GM12878 (cell line): Measurements from ENCODE around the gene SCYL1. TPM values are rescaled to one million over a fixed set of nuclear protein-coding genes. Genes with fewer than 3 reads are reported as not detected.

ENCODE experiments used
- ATAC-seq: fragments of 200-7000 bp; cut with Tn5 transposase; 3 replicates; pipeline ENCODE4 v1.9.1; 2020; ENCODE audit warnings: mild to moderate bottlenecking, moderate library complexity
- BruUV-seq: library from RNA; stranded (reverse); fragments of 400-500 nt; replicated peaks from 2 replicates; lab custom pipeline; 2021; lab: Mats Ljungman, UMichigan
- CTCF ChIA-PET: fragments of 300-600 bp; sonication (Branson Sonifier 250); formaldehyde crosslinking; extraction: SDS; loops from one replicate; lab custom pipeline; 2021; ENCODE audit warnings: inconsistent platforms; lab: Yijun Ruan, JAX
- POLR2A ChIA-PET: fragments of 350-600 bp; formaldehyde crosslinking; extraction: SDS; loops from one replicate; lab custom pipeline; 2021; ENCODE audit warnings: inconsistent platforms; lab: Charles Lee
- RAD21 ChIA-PET: fragments of 300-600 bp; sonication (Branson Sonifier 250); formaldehyde crosslinking; loops from one replicate; lab custom pipeline; 2023; ENCODE audit warnings: antibody characterized with exemption; ENCODE audit not compliant: unreplicated experiment; lab: Charles Lee
- SMC1A ChIA-PET: fragments of 300-600 bp; sonication (Branson Sonifier 250); formaldehyde crosslinking; loops from one replicate; lab custom pipeline; 2023; ENCODE audit not compliant: unreplicated experiment, uncharacterized antibody; lab: Charles Lee
- DNase-seq: peaks from one replicate; pipeline ENCODE4 v3.0.0-alpha.2; 2011; ENCODE audit warnings: low read depth, low spot score
- FAIRE-seq: peaks from 3 replicates; lab custom pipeline; 2011; peaks lifted over from hg19 to GRCh38; lab: Jason Lieb, UNC
- H2AFZ ChIP-seq: 2 replicates; pipeline ENCODE4 v1.6.0; 2011; ENCODE audit warnings: low read depth, low read length, control low read depth; ENCODE audit not compliant: control insufficient read depth
- H3K27ac ChIP-seq: 2 replicates; pipeline ENCODE4 v1.5.1; 2011; ENCODE audit warnings: control low read depth; ENCODE audit not compliant: control insufficient read depth, insufficient read depth
- H3K27me3 ChIP-seq, 2 experiments: replicated peaks in 1 of 2; 2 replicates each; pipeline versions ENCODE4 v1.6.0 to v1.6.1; 2011; ENCODE audit warnings: low read length in 1 of 2; ENCODE audit not compliant: control insufficient read depth in 2 of 2, insufficient read depth in 2 of 2
- H3K36me3 ChIP-seq, 2 experiments: 2 replicates each; pipeline ENCODE4 v1.5.1; 2011; ENCODE audit warnings: low read length in 1 of 2; ENCODE audit not compliant: control insufficient read depth in 2 of 2, insufficient read depth in 2 of 2
- H3K4me1 ChIP-seq: 2 replicates; pipeline ENCODE4 v1.6.1; 2011; ENCODE audit warnings: mild to moderate bottlenecking, low read length, moderate library complexity, mixed read lengths; ENCODE audit not compliant: control insufficient read depth, insufficient read depth
- H3K4me2 ChIP-seq: 2 replicates; pipeline ENCODE4 v1.6.0; 2011; ENCODE audit warnings: control low read depth; ENCODE audit not compliant: control insufficient read depth, insufficient read depth
- H3K4me3 ChIP-seq: fragments of 200-600 bp; sonication (generic); 2 replicates; pipeline ENCODE4 v1.5.1; 2016
- H3K79me2 ChIP-seq: 2 replicates; pipeline ENCODE4 v1.6.0; 2011; ENCODE audit warnings: low read length; ENCODE audit not compliant: control insufficient read depth, insufficient read depth
- H3K9ac ChIP-seq: 2 replicates; pipeline ENCODE4 v1.8.0; 2011; ENCODE audit warnings: low read length, control low read depth, mixed read lengths; ENCODE audit not compliant: control insufficient read depth, insufficient read depth
- H3K9me3 ChIP-seq: replicated peaks from 3 replicates; pipeline ENCODE4 v1.5.1; 2011; ENCODE audit warnings: mild to moderate bottlenecking, low read length; ENCODE audit not compliant: control insufficient read depth, insufficient read depth
- H4K20me1 ChIP-seq: 2 replicates; pipeline ENCODE4 v1.6.0; 2011; ENCODE audit not compliant: control insufficient read depth, insufficient read depth
- CHD2 ChIP-seq: IDR thresholded peaks from 2 replicates; pipeline ENCODE4 v1.6.1; 2011; ENCODE audit warnings: low read depth, low read length, improper control_type of control experiment, borderline replicate concordance
- FOS ChIP-seq: IDR thresholded peaks from 3 replicates; pipeline ENCODE4 v1.6.1; 2011; ENCODE audit warnings: borderline replicate concordance; ENCODE audit not compliant: insufficient read length; ENCODE audit errors: extremely low read depth
- MLLT1 ChIP-seq: fragments of 450-650 bp; IDR thresholded peaks from 2 replicates; pipeline ENCODE4 v1.6.1; 2016; ENCODE audit warnings: mild to moderate bottlenecking
- MTA3 ChIP-seq: IDR thresholded peaks from 2 replicates; pipeline ENCODE4 v1.6.1; 2012; ENCODE audit warnings: low read length, inconsistent platforms, borderline replicate concordance
- NFXL1 ChIP-seq: fragments of 450-650 bp; IDR thresholded peaks from 2 replicates; pipeline ENCODE4 v1.6.1; 2017; ENCODE audit warnings: antibody characterized with exemption, mild to moderate bottlenecking, borderline replicate concordance
- NFYB ChIP-seq: IDR thresholded peaks from 2 replicates; pipeline ENCODE4 v1.6.1; 2011; ENCODE audit warnings: low read depth, mild to moderate bottlenecking, low read length, improper control_type of control experiment, moderate library complexity; ENCODE audit not compliant: insufficient read depth
- PAX5 ChIP-seq: IDR thresholded peaks from 2 replicates; pipeline ENCODE4 v1.6.1; 2011; ENCODE audit warnings: low read depth, low read length, borderline replicate concordance
- REST ChIP-seq: IDR thresholded peaks from 2 replicates; pipeline ENCODE4 v1.6.1; 2012; ENCODE audit warnings: mild to moderate bottlenecking, low read depth, low read length
- SIN3A ChIP-seq: IDR thresholded peaks from 2 replicates; pipeline ENCODE4 v1.6.1; 2012; ENCODE audit warnings: low read depth, low read length, improper control_type of control experiment
- SMARCA5 ChIP-seq: fragments of 450-650 bp; IDR thresholded peaks from 2 replicates; pipeline ENCODE4 v1.6.1; 2017; ENCODE audit warnings: mild to moderate bottlenecking
- TARDBP ChIP-seq: IDR thresholded peaks from 2 replicates; pipeline ENCODE4 v1.6.1; 2016; ENCODE audit warnings: borderline replicate concordance
- YBX1 ChIP-seq: fragments of 450-650 bp; IDR thresholded peaks from 2 replicates; pipeline ENCODE4 v1.6.1; 2016; ENCODE audit warnings: antibody characterized with exemption
- WGBS: methylation state at CpG from one replicate; pipeline ENCODE4 v1.1.6; 2016; ENCODE audit warnings: low lambda C conversion rate; ENCODE audit not compliant: insufficient replicate concordance, insufficient coverage; ENCODE audit errors: missing lambda C conversion rate; 5-methylcytosine and 5-hydroxymethylcytosine counted together
- in situ Hi-C: fragments of 300-500 bp; cut with MboI; formaldehyde crosslinking; loops from 9 replicates; pipeline ENCODE4 v1.14.3; 2018; ENCODE audit warnings: mixed read lengths
- intact Hi-C: fragments of 100-400 bp; cut with micrococcal nuclease; formaldehyde crosslinking; loops from one replicate; pipeline ENCODE4 v1.14.2; 2022; ENCODE audit not compliant: unreplicated experiment
- polyA plus RNA-seq, 11 experiments: library from polyadenylated mRNA; depleted of rRNA in 4 of 11; unstranded in 6 of 11; stranded (reverse) in 5 of 11; fragments of >200 nt; fragmentation: Nextera tagmentation in 4 of 11; fragmentation: Illumina TruSeq in 1 of 11; extraction: Ambion mirVana in 4 of 11; extraction: Trizol in 1 of 11; gene quantifications; 1 replicate in 1 of 11; 2 replicates in 10 of 11; pipeline versions ENCODE4 v1.2.1 to v1.2.3, GENCODE V29; 2011 to 2016; ENCODE audit warnings: inconsistent platforms in 2 of 11, missing spikeins in 2 of 11, low read depth in 1 of 11
- total RNA-seq, 4 experiments: library from RNA; depleted of rRNA in 3 of 4; stranded (reverse); fragments of >200 nt in 3 of 4; fragmentation: Illumina TruSeq in 1 of 4; extraction: Trizol in 1 of 4; gene quantifications; 2 replicates each; pipeline versions ENCODE4 v1.2.1 to v1.2.3, GENCODE V29; 2013 to 2021
- TF ChIP-seq, protein P1 (sequence below): fragments of 450-650 bp; IDR thresholded peaks from 2 replicates; pipeline ENCODE4 v1.6.1; 2017; ENCODE audit warnings: mild to moderate bottlenecking

The SCYL1 gene
- total and polyA plus RNA-seq, 10 of the 15 experiments (the other 5 are each of a cell fraction or from before 2014, with no cell fraction given), result 0.80 to 82.7 (median 51.2) TPM

- Histone ChIP-seq H3K9ac (no peak overlapping the region; the same call in 1 of the 2 replicates), H3K9me3 (no peaks in the 10 kb centered on the region), H4K20me1 (no peaks in the 10 kb centered on the region), H3K4me3 (no peak overlapping the region), H3K36me3 (no peaks in the 10 kb centered on the region), H3K27me3 (no peaks in the 10 kb centered on the region), H3K79me2 (peaks cover 27% of the 10 kb centered on the region), H3K4me2 (peak overlapping the region; percentile 87; the same call in 1 of the 2 replicates), H3K4me1 (peaks cover 75% of the 10 kb centered on the region), H3K27ac (peak overlapping the region; percentile 62), H2AFZ (no peak overlapping the region)
- TF ChIP-seq FOS (no peak), CHD2 (no peak), REST (no peak), NFXL1 (no peak), MLLT1 (no peak), TARDBP (no peak), MTA3 (no peak), PAX5 (no peak), SIN3A (no peak), YBX1 (no peak), NFYB (no peak), SMARCA5 (no peak)
- TF ChIP-seq, protein P1, sequence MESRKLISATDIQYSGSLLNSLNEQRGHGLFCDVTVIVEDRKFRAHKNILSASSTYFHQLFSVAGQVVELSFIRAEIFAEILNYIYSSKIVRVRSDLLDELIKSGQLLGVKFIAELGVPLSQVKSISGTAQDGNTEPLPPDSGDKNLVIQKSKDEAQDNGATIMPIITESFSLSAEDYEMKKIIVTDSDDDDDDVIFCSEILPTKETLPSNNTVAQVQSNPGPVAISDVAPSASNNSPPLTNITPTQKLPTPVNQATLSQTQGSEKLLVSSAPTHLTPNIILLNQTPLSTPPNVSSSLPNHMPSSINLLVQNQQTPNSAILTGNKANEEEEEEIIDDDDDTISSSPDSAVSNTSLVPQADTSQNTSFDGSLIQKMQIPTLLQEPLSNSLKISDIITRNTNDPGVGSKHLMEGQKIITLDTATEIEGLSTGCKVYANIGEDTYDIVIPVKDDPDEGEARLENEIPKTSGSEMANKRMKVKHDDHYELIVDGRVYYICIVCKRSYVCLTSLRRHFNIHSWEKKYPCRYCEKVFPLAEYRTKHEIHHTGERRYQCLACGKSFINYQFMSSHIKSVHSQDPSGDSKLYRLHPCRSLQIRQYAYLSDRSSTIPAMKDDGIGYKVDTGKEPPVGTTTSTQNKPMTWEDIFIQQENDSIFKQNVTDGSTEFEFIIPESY, result no peak
- FAIRE-seq (no peak), ATAC-seq (no peak), DNase-seq (no peak)
- BruUV-seq, result no TSS peak
- in situ Hi-C loops (no loop called here), intact Hi-C loops (no loop called here)
- 92% methylated on average over 10 of the region's 10 CpGs for WGBS
- RAD21 ChIA-PET, result interaction anchor here (1.2 to 3.2 kb wide), 6 partner anchors 9 to 20 kb away, joined by 4 to 29 read pairs (median 6); partner anchors contain the start of gene MALAT1
- POLR2A ChIA-PET, result interaction anchor here (0.6 to 16.2 kb wide), 6 partner anchors 7 to 70 kb away, joined by 3 to 429 read pairs (median 54); partner anchors contain the start of gene MALAT1
- SMC1A ChIA-PET, result interaction anchor here (1.0 to 15.8 kb wide), 6 partner anchors 9 to 73 kb away, joined by 3 to 146 read pairs (median 20); partner anchors contain the start of gene MALAT1
- CTCF ChIA-PET, result interaction anchor here (0.5 to 27.9 kb wide), 6 partner anchors 8 to 159 kb away, joined by 3 to 728 read pairs (median 9); partner anchors contain the start of gene MALAT1
Observed at GRCh38 chr11:65489035-65489705, 35.7 kb upstream of the SCYL1 start.
